Measurements from ENCODE around the gene TBRG4.

Gene TBRG4

DNA sequence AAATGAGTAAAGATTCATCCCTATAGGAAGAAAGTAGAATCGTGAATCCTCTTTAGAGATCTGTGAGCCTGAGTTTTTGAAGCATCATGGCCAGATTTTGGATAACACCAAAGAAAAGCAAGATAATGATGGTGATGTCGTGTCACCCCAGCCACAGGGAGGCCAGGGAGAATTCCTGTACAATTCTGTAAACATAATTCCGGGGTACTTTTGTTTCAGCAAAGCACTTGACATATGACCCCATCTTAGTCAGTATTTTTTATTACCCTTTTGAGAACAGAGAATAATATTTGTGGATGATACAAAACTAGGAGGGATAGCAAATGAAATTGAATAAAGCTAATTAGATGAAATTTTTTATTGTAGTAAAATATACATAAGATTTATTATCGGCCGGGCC is 56.5 kb downstream of the TBRG4 start:
- DNase-seq (ENCODE audit: low read depth in 2 of 2), result no peak

GRCh38 chr7:45054442-45054841 is 57.1 kb downstream of the TBRG4 start:
- no peak for DNase-seq (ENCODE audit: low read depth in 2 of 2)

DNA sequence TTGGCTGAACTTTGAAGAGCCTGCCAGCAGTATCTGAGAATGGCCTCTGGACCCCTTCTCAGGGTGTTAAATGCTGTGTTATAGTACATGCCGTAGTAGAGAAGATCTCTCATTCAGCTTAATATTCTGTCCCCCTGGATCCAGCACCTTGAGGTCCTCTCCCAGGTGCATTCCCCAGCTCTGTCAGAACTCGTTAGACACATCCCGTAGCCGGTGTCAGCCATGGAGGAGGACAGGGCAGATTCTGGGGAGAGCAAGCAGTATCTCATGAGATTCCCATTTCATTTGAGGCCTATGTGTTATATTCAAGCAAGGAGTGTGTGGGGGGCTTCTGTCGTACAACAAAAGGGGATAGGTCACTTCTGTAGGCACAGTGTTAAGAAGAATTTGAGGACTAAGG is 57.6 kb downstream of the TBRG4 start:
- no peak for DNase-seq (ENCODE audit: low read depth in 2 of 2)

DNA sequence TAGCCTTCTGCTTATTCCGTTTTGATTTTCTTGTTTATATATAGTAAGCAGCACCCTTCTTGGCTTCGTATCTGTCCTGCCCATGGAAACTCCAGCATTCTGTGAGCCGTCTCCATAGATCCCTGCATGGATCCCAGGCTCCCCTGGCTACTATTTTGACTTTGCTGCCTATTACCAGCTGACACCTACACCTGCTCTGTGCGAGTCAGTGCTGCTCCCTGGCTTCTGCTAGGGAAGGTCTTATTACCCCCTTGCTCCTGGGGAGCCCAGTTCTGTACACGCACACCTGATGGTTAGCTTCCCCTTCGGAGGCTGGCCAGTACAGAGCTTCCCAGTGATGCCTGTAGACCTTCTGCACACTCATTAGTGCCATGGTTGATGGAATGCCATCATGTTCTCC is 58.1 kb downstream of the TBRG4 start:
- DNase-seq (ENCODE audit: low read depth in 2 of 2), result no peak

DNA sequence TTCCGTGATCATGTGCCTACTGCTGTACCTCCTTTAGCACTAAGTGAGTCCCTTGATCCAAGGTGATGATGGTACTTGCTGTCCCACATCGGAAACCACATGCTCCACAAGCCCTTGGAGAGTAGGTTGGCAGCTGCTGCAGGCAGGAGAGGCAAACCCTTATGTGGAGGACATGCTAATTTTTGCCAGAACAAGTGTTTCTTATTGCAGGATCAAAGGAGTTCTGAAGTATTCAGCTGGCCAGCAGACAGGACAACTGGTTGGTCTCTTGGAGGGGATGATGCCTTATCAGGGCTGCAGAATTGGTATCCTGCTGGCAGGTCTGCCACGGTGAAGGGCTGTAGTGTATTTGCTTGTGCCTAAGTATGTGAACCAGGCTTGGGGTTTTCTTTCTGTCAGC is 59.5 kb downstream of the TBRG4 start:
- DNase-seq (ENCODE audit: low read depth in 2 of 2), result no peak

GRCh38 chr7:45050198-45050597 is 61.3 kb downstream of the TBRG4 start:
- no peak for DNase-seq (ENCODE audit: low read depth in 2 of 2)
